NCI-H1092 (cell line): ENCODE data around the gene TFAP2E.

Source experiments
- DNase-seq: peaks from one replicate; lab custom pipeline; 2025; lab: John Stamatoyannopoulos, UW

The TFAP2E gene

GRCh38 chr1:35557118-35557610 lies 15.9 kb upstream of the TFAP2E start, which contains the start of gene KIAA0319L:
TSS of gene KIAA0319L (minus strand) at chr1:35557403. CDS start at chr1:35554491, 2,912 bp downstream.
- DNase-seq = peak; percentile 84

- DNase-seq = peak; percentile 99
These were observed 15.3 kb upstream of the TFAP2E start, which contains the start of gene NCDN for GRCh38 chr1:35557611-35558373. TSS of gene NCDN (plus strand) at chr1:35557799. CDS start at chr1:35558191, 392 bp downstream.

- DNase-seq = no peak
These were observed 14.5 kb upstream of the TFAP2E start for GRCh38 chr1:35558374-35559316.

- no peak for DNase-seq
These were observed 13.7 kb upstream of the TFAP2E start for GRCh38 chr1:35559317-35559944.

GRCh38 chr1:35560256-35561225 lies 12.6 kb upstream of the TFAP2E start:
- no peak for DNase-seq

- no peak for DNase-seq
These were observed 11.7 kb upstream of the TFAP2E start for GRCh38 chr1:35561297-35561971.

- DNase-seq = no peak
These were observed 11.0 kb upstream of the TFAP2E start for GRCh38 chr1:35561972-35562680.

GRCh38 chr1:35563166-35563565 lies 9.9 kb upstream of the TFAP2E start:
- no peak for DNase-seq

- DNase-seq = peak; percentile 68
These were observed 8.9 kb upstream of the TFAP2E start for GRCh38 chr1:35564037-35564883.

- DNase-seq = no peak
These were observed 8.0 kb upstream of the TFAP2E start for GRCh38 chr1:35564884-35565741.

- no peak for DNase-seq
These were observed 7.4 kb upstream of the TFAP2E start for GRCh38 chr1:35565742-35566133.

GRCh38 chr1:35567947-35568558 lies 5.1 kb upstream of the TFAP2E start:
- no peak for DNase-seq

GRCh38 chr1:35568975-35569395 lies 4.1 kb upstream of the TFAP2E start:
- peak; percentile 66 for DNase-seq

- DNase-seq = no peak
These were observed 3.2 kb upstream of the TFAP2E start for GRCh38 chr1:35569936-35570335.

GRCh38 chr1:35570589-35571137 lies 2.5 kb upstream of the TFAP2E start:
- DNase-seq = no peak

- no peak for DNase-seq
These were observed 1.9 kb upstream of the TFAP2E start for GRCh38 chr1:35571263-35571662.

- no peak for DNase-seq
These were observed 818 bp upstream of the TFAP2E start for GRCh38 chr1:35572296-35572695.
